VCaP (cell line): ENCODE data around the gene HVCN1.

Source experiments
- H3K27ac ChIP-seq: fragments of 450-650 bp; 2 replicates; pipeline ENCODE4 v1.5.1; 2017
- TF ChIP-seq, protein P1 (sequence below): fragments of 450-650 bp; conservative IDR thresholded peaks from 2 replicates; pipeline ENCODE4 v1.5.1; 2017; ENCODE audit warnings: mild to moderate bottlenecking, moderate library complexity

The HVCN1 gene

GRCh38 chr12:110687396-110688169, 1.3 kb downstream of the HVCN1 start:
- no peak overlapping the region for H3K27ac ChIP-seq
- TF ChIP-seq, protein P1, sequence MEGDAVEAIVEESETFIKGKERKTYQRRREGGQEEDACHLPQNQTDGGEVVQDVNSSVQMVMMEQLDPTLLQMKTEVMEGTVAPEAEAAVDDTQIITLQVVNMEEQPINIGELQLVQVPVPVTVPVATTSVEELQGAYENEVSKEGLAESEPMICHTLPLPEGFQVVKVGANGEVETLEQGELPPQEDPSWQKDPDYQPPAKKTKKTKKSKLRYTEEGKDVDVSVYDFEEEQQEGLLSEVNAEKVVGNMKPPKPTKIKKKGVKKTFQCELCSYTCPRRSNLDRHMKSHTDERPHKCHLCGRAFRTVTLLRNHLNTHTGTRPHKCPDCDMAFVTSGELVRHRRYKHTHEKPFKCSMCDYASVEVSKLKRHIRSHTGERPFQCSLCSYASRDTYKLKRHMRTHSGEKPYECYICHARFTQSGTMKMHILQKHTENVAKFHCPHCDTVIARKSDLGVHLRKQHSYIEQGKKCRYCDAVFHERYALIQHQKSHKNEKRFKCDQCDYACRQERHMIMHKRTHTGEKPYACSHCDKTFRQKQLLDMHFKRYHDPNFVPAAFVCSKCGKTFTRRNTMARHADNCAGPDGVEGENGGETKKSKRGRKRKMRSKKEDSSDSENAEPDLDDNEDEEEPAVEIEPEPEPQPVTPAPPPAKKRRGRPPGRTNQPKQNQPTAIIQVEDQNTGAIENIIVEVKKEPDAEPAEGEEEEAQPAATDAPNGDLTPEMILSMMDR: no peak

DNA sequence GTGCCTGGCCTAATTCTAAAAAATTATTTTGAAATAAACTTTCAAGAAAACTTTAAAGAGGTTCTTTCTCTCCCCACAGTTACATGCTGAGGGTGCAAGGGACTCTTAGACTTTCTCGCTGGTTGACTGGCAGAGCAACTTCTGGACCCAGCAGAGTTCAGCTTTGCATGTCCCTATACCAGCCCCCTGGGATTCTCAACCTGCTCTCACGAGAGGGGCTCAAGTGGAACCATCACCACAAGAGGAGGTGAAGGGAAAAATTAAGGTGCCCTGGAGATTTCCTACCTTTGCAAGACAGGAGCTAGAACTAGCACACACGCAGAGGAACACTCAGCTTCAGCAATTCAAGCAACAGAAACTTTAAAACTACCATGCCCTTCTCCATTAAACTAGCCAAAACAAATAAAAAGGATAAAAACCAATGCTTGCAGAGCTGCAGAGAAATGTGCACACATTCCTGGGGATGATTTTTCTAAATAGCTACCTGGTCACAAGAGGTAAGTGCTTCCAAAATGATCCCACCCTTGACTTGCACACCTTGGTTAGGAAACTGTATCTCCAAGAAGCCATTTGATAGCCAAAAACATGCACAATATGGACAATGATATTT, 2.5 kb downstream of the HVCN1 start:
- H3K27ac ChIP-seq: no peak overlapping the region
- TF ChIP-seq, protein P1: no peak

- TF ChIP-seq, protein P1: no peak
- H3K27ac ChIP-seq: no peak overlapping the region
Observed at GRCh38 chr12:110684312-110684836, 4.5 kb downstream of the HVCN1 start.

DNA sequence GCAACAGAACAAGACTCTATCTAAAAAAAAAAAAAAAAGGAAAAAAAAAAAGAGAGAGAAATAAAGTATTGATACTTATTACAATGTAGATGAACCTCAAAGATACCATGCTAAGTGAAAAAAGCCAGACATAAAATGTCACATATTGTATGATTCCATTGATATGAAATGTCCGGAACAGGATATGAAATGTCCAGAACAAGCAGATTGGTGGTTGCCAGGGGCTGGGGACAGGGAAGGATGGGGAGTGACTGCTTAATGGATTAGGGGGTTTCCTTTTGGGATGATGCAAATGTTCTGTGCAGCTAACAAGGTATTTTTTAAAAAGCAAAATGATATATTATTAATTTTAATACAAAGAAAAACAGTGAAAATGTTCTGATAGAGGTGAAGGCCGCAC, 5.0 kb downstream of the HVCN1 start:
- H3K27ac ChIP-seq: no peak overlapping the region
- TF ChIP-seq, protein P1: no peak

DNA sequence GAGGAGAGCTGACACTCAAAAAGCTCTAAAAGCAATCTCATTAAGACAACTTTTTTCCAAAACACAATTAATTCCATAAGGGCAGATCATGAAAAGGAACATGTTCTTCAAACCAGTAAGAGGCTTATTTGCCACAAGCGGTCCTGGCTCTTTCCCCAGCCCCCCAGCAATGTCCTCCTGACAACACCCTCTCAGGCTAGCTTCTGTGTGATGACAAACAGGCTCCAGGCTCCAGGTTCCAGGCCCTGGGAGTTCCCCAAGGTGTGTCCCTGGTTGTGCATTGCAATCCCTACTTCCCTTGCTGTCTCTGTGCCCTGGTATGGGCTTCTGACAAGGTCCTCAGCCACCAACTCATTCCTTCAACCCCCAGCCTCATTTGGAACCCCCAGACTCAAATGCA, 8.9 kb downstream of the HVCN1 start:
- TF ChIP-seq, protein P1: no peak
- H3K27ac ChIP-seq: no peak overlapping the region

DNA sequence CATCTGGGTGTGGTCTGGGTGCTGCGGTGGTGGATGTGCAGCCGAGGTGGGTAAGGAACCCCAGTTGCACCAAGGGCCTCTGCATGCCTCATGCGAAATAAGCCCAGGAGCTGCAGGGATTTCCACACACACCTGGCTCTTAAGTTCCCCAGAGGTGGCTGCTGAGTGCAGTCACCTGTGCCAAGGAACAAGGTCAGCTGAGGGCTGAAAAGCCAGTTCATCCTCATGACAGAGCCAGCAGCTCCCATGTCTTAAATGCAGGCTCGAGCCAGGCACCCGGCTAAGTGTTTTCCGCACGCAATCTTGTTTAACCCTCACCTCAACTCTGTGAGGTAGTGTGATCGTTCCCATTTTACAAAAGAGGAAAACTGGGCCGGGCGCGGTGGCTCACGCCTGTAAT, 9.7 kb downstream of the HVCN1 start:
- TF ChIP-seq, protein P1: no peak
- H3K27ac ChIP-seq: no peak overlapping the region

DNA sequence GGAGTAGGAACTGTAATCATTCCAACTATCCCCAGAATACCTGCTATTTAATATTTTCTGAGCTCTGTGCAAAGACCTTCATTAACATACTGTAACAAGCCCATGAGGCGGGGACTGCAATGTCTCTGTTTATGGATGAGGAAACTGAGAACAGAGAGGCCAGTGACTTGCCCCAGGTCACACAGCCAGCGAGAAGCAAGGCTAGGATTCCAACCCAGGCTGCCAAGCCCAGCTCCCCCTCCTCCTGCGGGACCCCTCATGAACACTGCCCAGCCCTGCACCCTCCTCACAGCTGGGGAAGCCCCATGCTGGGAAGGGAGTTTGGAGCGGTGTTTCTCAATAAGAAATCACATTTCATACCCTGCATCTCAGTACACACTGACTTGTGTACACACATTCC, 10.9 kb downstream of the HVCN1 start:
- TF ChIP-seq, protein P1: no peak
- no peak overlapping the region for H3K27ac ChIP-seq
